HUES48 (cell line): ENCODE data around the gene PGAM5.

Source experiments
- H3K27ac ChIP-seq: one replicate; pipeline ENCODE4 v1.7.0; 2013; ENCODE audit warnings: low read depth, low read length, inconsistent platforms
- H3K27me3 ChIP-seq: 2 replicates; pipeline ENCODE4 v1.6.1; 2013; ENCODE audit warnings: mild to moderate bottlenecking, low read length; ENCODE audit not compliant: control insufficient read depth, insufficient read depth
- H3K36me3 ChIP-seq: 2 replicates; pipeline ENCODE4 v1.6.1; 2013; ENCODE audit warnings: low read length; ENCODE audit not compliant: control insufficient read depth, insufficient read depth
- H3K4me1 ChIP-seq: 2 replicates; pipeline ENCODE4 v1.6.1; 2013; ENCODE audit warnings: mild to moderate bottlenecking, low read length; ENCODE audit not compliant: control insufficient read depth, insufficient read depth
- H3K4me3 ChIP-seq: 2 replicates; pipeline ENCODE4 v1.5.1; 2013; ENCODE audit warnings: mild to moderate bottlenecking, low read depth, low read length
- H3K9ac ChIP-seq: 2 replicates; pipeline ENCODE4 v1.6.1; 2013; ENCODE audit warnings: mild to moderate bottlenecking, low read depth, low read length, moderate library complexity
- H3K9me3 ChIP-seq: 2 replicates; pipeline ENCODE4 v1.6.1; 2013; ENCODE audit warnings: low read length; ENCODE audit not compliant: control insufficient read depth, insufficient read depth

The PGAM5 gene

DNA sequence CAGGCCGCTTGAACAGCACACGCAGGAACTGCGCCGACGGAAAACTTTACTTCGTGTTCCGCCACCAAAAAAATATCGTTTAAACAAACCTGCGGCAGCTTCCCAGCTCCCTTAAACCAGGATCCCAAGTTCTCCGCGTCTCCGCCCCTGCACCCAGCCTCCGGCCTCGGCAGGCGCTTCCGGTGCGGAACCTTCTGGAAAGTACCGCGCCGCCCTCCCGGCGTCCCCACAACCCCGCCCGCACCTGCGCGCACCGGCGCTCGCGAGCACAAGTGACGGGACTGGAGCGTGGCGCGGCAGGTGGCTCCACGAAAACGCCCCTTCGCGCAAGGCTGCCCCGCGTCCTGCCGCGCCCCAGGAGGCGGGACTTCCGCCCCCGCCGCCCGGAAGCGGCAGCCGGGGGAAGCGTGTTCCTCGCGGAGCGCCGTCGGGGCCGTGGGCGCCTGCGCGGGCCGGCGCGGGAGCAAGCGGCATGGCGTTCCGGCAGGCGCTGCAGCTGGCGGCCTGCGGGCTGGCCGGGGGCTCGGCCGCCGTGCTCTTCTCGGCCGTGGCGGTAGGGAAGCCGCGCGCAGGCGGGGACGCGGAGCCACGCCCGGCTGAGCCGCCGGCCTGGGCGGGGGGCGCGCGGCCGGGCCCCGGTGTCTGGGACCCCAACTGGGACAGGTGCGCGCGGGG, at the start of gene PGAM5:
TSS of gene PGAM5 (plus strand) at position 438 of the 675 bp plus-strand sequence. CDS start at position 473, 35 bp downstream.
- Histone ChIP-seq H3K4me1 (no peaks in the 10 kb centered on the region), H3K27ac (peak within 1 kb of the TSS; percentile 88), H3K9me3 (no peaks in the 10 kb centered on the region), H3K9ac (peak within 1 kb of the TSS; percentile 76), H3K27me3 (no peaks in the 10 kb centered on the region), H3K36me3 (peaks cover 15% of the 10 kb centered on the region), H3K4me3 (peak within 1 kb of the TSS; percentile 91)

DNA sequence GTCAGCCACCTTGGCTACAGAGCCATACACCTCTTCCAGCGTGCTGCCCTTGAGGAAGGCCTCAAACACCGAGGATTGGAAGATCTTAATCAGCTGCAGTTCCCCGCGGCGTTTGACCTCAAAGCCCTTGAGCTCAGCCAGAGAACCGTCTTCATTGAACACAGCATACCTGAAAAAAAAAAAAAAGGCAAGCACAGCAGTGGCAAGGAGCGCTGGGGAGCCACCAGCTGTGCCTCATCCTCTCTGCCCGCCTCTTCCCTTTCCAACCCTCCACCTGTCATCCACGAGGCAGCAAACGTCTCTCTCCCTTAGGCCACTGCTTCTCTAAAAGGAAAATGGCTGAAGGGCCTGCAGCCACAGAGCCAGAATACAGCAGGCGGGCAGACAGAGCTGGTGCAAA, 49.6 kb upstream of the PGAM5 start:
- H3K27ac ChIP-seq, result no peak overlapping the region
- H3K36me3 ChIP-seq, result peaks cover 98% of the 10 kb centered on the region
- no peak overlapping the region for H3K9ac ChIP-seq
- no peaks in the 10 kb centered on the region for H3K27me3 ChIP-seq
- no peak overlapping the region for H3K4me3 ChIP-seq
- no peaks in the 10 kb centered on the region for H3K4me1 ChIP-seq
- no peaks in the 10 kb centered on the region for H3K9me3 ChIP-seq

DNA sequence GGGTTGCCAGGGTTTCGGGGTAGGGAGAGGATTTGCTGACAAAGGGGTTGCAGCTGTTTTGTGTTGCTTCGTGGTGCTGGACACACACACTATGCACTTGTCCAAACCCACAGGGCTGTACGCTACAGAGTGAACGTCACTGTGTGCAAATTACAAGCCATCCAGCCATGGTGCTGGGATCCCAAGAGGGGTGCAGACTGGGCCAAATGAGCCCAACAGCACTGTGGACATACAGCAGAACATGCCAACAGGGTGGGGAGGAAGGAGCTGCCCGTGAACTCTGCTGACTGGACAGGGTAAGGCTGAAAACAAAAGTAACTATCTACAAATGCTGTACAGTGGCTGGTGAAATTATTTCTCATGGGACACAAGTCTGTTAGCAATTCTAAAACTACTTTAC, 48.7 kb upstream of the PGAM5 start:
- Histone ChIP-seq H3K9me3 (no peaks in the 10 kb centered on the region), H3K9ac (no peak overlapping the region), H3K27ac (no peak overlapping the region), H3K36me3 (peaks cover 100% of the 10 kb centered on the region), H3K4me1 (no peaks in the 10 kb centered on the region), H3K4me3 (no peak overlapping the region), H3K27me3 (no peaks in the 10 kb centered on the region)

DNA sequence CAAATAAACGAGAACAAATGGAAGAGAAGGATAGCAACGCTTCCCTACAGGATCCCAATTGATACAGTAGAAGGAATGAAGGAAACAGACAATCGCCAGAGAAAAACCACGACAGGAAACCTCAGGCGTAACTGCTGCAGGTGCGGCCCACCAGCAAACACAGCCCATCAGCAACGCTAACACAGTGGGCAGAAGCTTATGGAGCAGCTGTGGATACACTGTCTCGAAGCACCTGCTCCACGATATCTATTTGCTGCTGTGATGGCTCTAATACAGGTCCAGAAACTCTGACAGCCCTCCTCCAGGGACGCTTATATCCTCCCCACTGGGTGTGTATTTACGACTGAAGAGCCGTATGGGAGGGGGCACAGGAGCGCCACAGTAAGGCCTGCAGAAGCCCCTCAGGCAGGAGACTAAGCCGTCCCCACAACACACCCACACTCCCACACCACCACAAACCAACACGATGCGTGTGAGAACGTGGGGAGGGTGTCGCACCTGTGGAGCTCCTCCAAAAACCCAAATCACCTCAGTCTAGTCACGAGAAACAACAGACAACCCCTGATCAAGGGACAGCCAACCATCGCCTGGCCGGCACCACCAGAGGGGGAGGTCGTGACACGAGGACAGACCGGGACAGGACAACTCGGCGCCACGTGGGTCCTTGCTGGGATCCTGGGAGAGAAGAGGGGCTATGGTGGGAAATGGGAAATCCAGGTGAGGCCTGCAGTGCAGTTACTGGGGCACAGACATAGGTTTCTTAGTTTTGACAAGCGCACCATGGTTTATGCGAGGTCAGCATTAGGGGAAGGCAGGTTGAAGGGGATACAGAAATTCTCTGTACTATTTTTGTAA, 47.5 kb upstream of the PGAM5 start:
- Histone ChIP-seq H3K4me1 (no peaks in the 10 kb centered on the region), H3K27me3 (no peaks in the 10 kb centered on the region), H3K4me3 (no peak overlapping the region), H3K9me3 (no peaks in the 10 kb centered on the region), H3K27ac (no peak overlapping the region), H3K9ac (no peak overlapping the region), H3K36me3 (peaks cover 100% of the 10 kb centered on the region)

DNA sequence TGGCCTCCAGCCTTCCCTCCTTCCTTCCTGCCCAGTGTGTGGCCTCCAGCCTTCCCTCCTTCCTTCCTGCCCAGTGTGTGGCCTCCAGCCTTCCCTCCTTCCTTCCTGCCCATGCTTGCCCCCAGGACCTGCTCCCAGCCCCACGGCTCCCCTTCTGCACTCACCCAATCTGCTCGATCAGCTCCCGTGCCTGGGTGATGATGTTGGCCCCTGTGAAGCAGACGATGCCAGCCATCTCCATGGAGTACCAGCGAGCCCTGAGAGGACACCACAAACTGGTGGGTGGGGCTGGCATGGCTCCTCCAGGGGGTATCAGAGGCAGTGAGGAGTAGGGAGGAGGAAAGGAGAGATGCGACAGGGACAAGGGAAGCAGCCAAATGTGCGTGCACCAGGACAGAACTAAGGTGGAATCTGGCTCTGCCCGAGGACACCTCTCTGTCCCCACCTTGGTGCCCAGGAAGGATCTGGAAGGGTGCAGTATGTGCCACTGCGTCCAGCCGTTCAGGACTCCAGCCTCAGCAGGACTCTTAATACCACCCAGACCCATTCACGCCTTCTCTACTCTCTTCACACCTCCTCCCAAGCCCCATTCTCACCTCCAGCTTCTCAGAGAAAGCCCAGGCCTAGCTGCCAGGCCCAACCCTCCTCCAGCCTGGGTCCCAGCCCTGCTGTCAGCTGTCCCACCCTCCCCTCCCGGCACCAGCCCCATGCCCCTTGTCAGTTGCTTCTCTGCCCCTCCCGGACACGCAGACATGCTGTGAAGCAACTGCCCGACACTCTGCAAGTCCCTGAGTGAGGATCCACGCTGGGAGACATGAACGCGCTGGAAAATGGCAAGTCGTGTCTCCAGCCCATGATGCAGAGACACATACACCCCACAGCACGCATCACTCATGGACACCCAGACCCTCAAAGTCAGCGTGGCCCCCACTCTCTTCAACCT, 46.2 kb upstream of the PGAM5 start:
- Histone ChIP-seq H3K27me3 (no peaks in the 10 kb centered on the region), H3K36me3 (peaks cover 100% of the 10 kb centered on the region), H3K27ac (no peak overlapping the region), H3K9ac (no peak overlapping the region), H3K9me3 (no peaks in the 10 kb centered on the region), H3K4me1 (no peaks in the 10 kb centered on the region), H3K4me3 (no peak overlapping the region)

DNA sequence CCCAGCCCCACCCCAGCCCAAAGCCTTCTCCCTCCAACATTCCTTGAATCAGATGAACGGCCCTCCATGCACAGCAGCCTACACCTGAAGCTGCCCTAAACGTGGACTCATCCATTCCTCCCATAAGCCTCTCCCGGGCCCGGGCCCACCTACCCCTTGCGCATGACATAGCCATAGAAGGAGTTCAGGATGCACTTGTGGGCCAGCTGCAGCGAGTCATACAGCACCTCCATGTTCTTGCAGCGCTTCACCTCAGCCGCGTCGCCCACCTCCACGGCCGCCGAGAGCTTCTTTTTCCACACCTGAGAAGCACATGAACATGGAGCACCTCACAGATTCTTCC, 45.5 kb upstream of the PGAM5 start:
- Histone ChIP-seq H3K36me3 (peaks cover 98% of the 10 kb centered on the region), H3K4me3 (no peak overlapping the region), H3K9me3 (no peaks in the 10 kb centered on the region), H3K27ac (no peak overlapping the region), H3K27me3 (no peaks in the 10 kb centered on the region), H3K9ac (no peak overlapping the region), H3K4me1 (no peaks in the 10 kb centered on the region)

DNA sequence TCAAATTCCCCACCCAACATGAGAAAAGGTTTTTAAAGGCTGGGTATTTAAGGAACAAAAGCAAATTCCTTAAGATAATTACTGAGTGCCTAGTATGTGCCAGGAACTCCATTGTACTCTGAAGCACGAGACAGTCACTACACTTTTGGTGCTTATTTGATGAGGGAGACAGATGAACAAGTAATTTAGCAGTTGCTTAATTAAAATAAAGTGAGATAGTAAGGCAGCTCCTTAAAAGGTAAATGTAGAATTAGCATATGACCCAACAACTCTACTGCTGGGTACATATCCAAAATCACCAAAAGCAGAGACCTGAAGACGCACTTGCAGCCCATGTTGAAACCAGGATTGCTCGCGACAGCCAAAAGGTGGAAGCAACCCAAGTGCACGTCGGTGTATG, 44.8 kb upstream of the PGAM5 start:
- no peak overlapping the region for H3K4me3 ChIP-seq
- no peaks in the 10 kb centered on the region for H3K27me3 ChIP-seq
- no peaks in the 10 kb centered on the region for H3K9me3 ChIP-seq
- H3K9ac ChIP-seq, result no peak overlapping the region
- no peak overlapping the region for H3K27ac ChIP-seq
- H3K4me1 ChIP-seq, result no peaks in the 10 kb centered on the region
- peaks cover 94% of the 10 kb centered on the region for H3K36me3 ChIP-seq

DNA sequence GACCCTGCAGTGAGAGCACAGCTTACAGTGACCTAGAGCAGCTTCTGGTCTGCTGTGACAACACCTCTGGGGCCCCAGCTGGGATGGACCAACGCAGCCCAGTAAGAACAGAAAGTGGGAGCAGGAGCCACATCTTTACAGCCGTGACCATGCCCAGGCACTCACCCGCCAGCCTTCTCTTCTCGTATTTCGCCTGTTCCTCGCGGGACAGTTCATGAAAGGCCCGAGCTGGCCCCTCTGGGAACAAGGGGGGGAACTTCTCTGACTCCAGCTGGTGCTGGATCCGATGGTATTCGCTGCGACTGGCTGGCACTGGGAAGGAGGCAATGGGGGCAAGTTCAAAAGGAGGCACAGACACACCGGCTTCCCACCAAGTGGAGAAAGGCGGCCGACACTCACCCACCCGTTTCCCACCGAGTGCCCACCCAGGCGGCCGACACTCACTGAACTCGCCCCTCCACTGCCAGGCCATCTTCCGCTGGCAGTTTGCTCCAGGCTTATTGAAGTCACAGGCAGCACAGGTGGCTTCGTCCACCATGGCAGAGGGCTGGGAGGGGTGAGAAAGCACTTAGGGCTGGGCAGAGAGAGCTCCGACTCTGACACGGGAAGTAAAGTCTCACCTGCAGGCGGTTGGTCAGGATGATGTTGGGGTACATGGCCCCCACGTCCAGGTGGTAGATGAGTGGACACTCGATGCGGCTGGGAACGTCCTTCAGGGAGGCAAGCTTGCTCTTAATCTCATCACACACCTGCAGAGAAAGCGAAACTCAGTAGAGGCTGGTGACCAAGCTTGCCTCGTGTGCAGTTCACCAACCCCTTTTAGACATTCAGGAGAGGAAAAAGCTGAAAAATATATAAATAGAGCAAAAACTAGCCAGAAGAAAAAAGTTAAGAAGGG, 42.2 kb upstream of the PGAM5 start:
- no peak overlapping the region for H3K27ac ChIP-seq
- no peaks in the 10 kb centered on the region for H3K27me3 ChIP-seq
- H3K36me3 ChIP-seq, result peaks cover 92% of the 10 kb centered on the region
- H3K9ac ChIP-seq, result no peak overlapping the region
- no peak overlapping the region for H3K4me3 ChIP-seq
- H3K9me3 ChIP-seq, result no peaks in the 10 kb centered on the region
- H3K4me1 ChIP-seq, result no peaks in the 10 kb centered on the region

DNA sequence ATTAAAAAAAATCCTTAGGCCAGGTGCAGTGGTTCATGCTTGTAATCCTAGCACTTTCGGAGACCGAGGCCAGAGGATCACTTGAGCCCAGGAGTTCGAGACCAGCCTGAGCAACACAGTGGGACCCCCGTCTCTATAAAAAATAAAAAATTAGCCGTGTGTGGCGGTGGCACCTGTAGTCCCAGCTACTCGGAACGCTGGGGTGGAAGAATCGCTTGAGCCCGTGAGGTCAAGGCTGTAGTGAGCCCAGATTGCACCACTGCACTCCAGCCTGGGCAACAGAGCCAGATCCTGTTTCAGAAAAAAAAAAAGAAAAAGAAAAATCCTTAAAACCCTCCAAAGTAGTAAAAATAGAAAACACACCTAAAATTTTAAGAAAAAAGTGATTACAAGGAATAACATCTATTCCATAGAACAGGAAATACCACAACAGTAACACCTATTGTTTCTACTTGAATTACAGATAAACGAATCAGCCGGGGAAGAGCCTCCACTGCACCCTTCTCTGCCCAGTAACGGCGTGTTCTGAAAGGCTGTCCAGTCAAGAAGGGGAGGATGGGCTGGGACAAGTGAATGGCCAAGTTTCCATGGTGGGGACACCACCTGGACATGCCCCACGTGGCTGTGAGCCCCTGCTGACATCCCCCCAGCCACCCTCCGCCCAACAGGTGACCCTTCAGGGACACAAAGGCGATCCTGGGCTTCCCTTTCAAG, 41.3 kb upstream of the PGAM5 start:
- Histone ChIP-seq H3K36me3 (peaks cover 92% of the 10 kb centered on the region), H3K9ac (no peak overlapping the region), H3K9me3 (no peaks in the 10 kb centered on the region), H3K27ac (no peak overlapping the region), H3K27me3 (no peaks in the 10 kb centered on the region), H3K4me1 (no peaks in the 10 kb centered on the region), H3K4me3 (no peak overlapping the region)

DNA sequence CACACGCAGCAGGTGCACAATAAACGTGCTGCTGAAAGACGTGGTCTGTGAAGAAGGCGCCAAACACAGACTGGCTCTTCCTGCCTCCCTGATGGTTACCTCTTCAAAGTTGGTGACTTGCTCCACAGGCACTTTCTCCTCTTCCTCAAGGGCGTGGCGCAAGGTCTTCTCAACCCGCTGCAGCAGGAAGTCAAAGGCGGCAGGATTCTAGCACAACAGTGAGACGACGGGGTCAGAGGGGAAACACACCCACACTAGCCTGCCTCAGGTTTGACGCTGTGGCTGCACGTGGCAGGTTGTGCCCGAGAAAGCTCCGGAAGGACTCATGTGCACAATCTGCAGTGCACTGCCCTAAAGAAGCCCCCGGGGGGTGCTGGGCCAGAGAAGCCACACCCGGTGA, 38.5 kb upstream of the PGAM5 start:
- Histone ChIP-seq H3K9ac (no peak overlapping the region), H3K9me3 (no peaks in the 10 kb centered on the region), H3K27ac (no peak overlapping the region), H3K4me3 (no peak overlapping the region), H3K4me1 (no peaks in the 10 kb centered on the region), H3K36me3 (peaks cover 92% of the 10 kb centered on the region), H3K27me3 (no peaks in the 10 kb centered on the region)
